Adrenal gland (tissue), 12 donors: ENCODE results near the gene METTL15. TPM values are rescaled to one million over a fixed set of nuclear protein-coding genes. Genes with fewer than 3 reads are reported as not detected.

Experiments used
- DNase-seq, 7 donors: peaks; one replicate each; pipeline ENCODE4 v3.0.0-alpha.2; 2019 to 2020
- H3K27ac ChIP-seq, 5 donors: fragments of 200-600 bp; sonication (generic) in 4 of 5; 1 replicate in 3 of 5; 2 replicates in 2 of 5; pipeline versions ENCODE4 v1.5.1 to v1.8.0; 2016 to 2020; ENCODE audit warnings: mild to moderate bottlenecking in 1 of 5
- H3K27me3 ChIP-seq: fragments of 200-600 bp; 2 replicates; pipeline ENCODE4 v1.8.0; 2021
- H3K36me3 ChIP-seq, 2 donors: fragments of 200-600 bp; replicated peaks in 1 of 2; 1 replicate in 1 of 2; 2 replicates in 1 of 2; pipeline versions ENCODE4 v1.5.1 to v1.8.0; 2018 to 2022
- H3K4me1 ChIP-seq, 2 donors: fragments of 200-600 bp; replicated peaks in 1 of 2; 1 replicate in 1 of 2; 2 replicates in 1 of 2; pipeline versions ENCODE4 v1.5.1 to v1.8.0; 2018 to 2021
- H3K4me3 ChIP-seq, 4 donors: fragments of 200-600 bp; sonication (generic) in 3 of 4; one replicate each; pipeline ENCODE4 v1.5.1; 2016 to 2018
- H3K9me3 ChIP-seq, 3 donors: fragments of 200-600 bp; sonication (generic) in 1 of 3; replicated peaks in 1 of 3; 1 replicate in 2 of 3; 2 replicates in 1 of 3; pipeline versions ENCODE4 v1.5.1 to v1.8.0; 2016 to 2021
- CTCF ChIP-seq, 6 experiments: fragments of 450-650 bp in 4 of 6; fragments of 200-600 bp in 2 of 6; sonication (generic) in 1 of 6; IDR thresholded peaks; 1 replicate in 5 of 6; 2 replicates in 1 of 6; pipeline versions ENCODE4 v1.5.1 to v1.8.0; 2016 to 2021; ENCODE audit warnings: antibody characterized with exemption in 6 of 6, mild to moderate bottlenecking in 2 of 6, moderate library complexity in 1 of 6
- POLR2A ChIP-seq, 2 donors: fragments of 450-650 bp; IDR thresholded peaks; one replicate each; pipeline ENCODE4 v1.6.1; 2017; ENCODE audit warnings: antibody characterized with exemption in 2 of 2, mild to moderate bottlenecking in 2 of 2, moderate library complexity in 1 of 2
- WGBS, 4 donors: extraction: QIAGEN DNeasy Blood & Tissue Kit in 2 of 4; methylation state at CpG; one replicate each; pipeline versions ENCODE4 v1.1.5 to v1.1.7; 2013 to 2017; 5-methylcytosine and 5-hydroxymethylcytosine counted together
- intact Hi-C, 2 donors: fragments of 100-400 bp; cut with DNase I; formaldehyde crosslinking; loops; one replicate each; pipeline versions ENCODE4 v1.14.1 to v1.15.0; 2022 to 2023
- polyA plus RNA-seq, 3 donors: library from polyadenylated mRNA; stranded (reverse); fragments of 200-250 nt in 2 of 3; fragments of 350-450 nt in 1 of 3; fragmentation: Illumina TruSeq in 1 of 3; extraction: RNeasy Lipid Tissue Mini Kit (QIAGEN cat#74804) in 1 of 3; gene quantifications; one replicate each; pipeline ENCODE4 v1.2.3, GENCODE V29; 2013 to 2014
- total RNA-seq, 9 donors: library from RNA; depleted of rRNA in 4 of 9; stranded (reverse); fragments of >200 nt in 4 of 9; fragments of 120-200 nt in 1 of 9; fragmentation: NEBNext Ultra II Directional in 1 of 9; extraction: Animal tissue kit (Norgen Biotek cat#: 25700) in 1 of 9; gene quantifications; one replicate each; pipeline versions ENCODE4 v1.1.0 to v1.2.4, GENCODE V29; 2013 to 2023
- donor health status: healthy with polysubstance abuse.
- donor health status: Bipolar disorder and iron deficiency.
- donor health status: DM: yes; HTN: yes; CAD: no.
- donor health status: DM: no; HTN: no; CAD: no.
- donor health status: DM: no; HTN: no; CAD: no.
- donor health status: DM: yes; HTN: yes; CAD: no.

The METTL15 gene
- total and polyA plus RNA-seq, 12 donors = 7.4 to 45.5 (median 17.3) TPM

- Histone ChIP-seq H3K4me1 (no peaks in the 10 kb centered on the region), H3K4me3 (no peak overlapping the region), H3K27me3 (no peaks in the 10 kb centered on the region), H3K36me3 (no peaks in the 10 kb centered on the region), H3K9me3 (no peaks in the 10 kb centered on the region), H3K27ac (no peak overlapping the region)
- 93 to 97% (median 93%) methylated on average over 2 of the region's 2 CpGs for WGBS, 4 donors
- no peak for DNase-seq
- intact Hi-C loops = no loop called here
- TF ChIP-seq CTCF (IDR thresholded peaks at IDR 0.05) = no peak
- no peak for TF ChIP-seq POLR2A (IDR thresholded peaks at IDR 0.05)
These were observed 45.4 kb downstream of the METTL15 start for GRCh38 chr11:28153586-28153985.

GRCh38 chr11:28168718-28169117, 60.5 kb downstream of the METTL15 start:
- H3K36me3 ChIP-seq = no peaks in the 10 kb centered on the region
- no peak for DNase-seq
- H3K9me3 ChIP-seq = no peaks in the 10 kb centered on the region
- TF ChIP-seq CTCF (IDR thresholded peaks at IDR 0.05) (no peak), POLR2A (IDR thresholded peaks at IDR 0.05) (no peak)
- no peaks in the 10 kb centered on the region for H3K4me1 ChIP-seq
- intact Hi-C loops = no loop called here
- no peak overlapping the region for H3K27ac ChIP-seq
- 88 to 91% (median 90%) methylated on average over 2 of the region's 2 CpGs for WGBS, 4 donors
- H3K27me3 ChIP-seq = no peaks in the 10 kb centered on the region
- no peak overlapping the region for H3K4me3 ChIP-seq

GRCh38 chr11:28169816-28170215, 61.6 kb downstream of the METTL15 start:
- intact Hi-C loops = no loop called here
- H3K4me3 ChIP-seq = no peak overlapping the region
- no peak for DNase-seq
- no peaks in the 10 kb centered on the region for H3K9me3 ChIP-seq
- TF ChIP-seq CTCF (IDR thresholded peaks at IDR 0.05) (no peak), POLR2A (IDR thresholded peaks at IDR 0.05) (no peak)
- H3K27ac ChIP-seq = no peak overlapping the region
- H3K4me1 ChIP-seq = no peaks in the 10 kb centered on the region
- no peaks in the 10 kb centered on the region for H3K27me3 ChIP-seq
- no peaks in the 10 kb centered on the region for H3K36me3 ChIP-seq
- 83 to 89% (median 85%) methylated on average over 1 of the region's 1 CpG for WGBS, 4 donors

GRCh38 chr11:28170759-28171158, 62.6 kb downstream of the METTL15 start:
- intact Hi-C loops = no loop called here
- H3K27ac ChIP-seq = no peak overlapping the region
- no peaks in the 10 kb centered on the region for H3K27me3 ChIP-seq
- H3K4me3 ChIP-seq = no peak overlapping the region
- no peaks in the 10 kb centered on the region for H3K36me3 ChIP-seq
- no peaks in the 10 kb centered on the region for H3K4me1 ChIP-seq
- no peak for DNase-seq
- WGBS, 4 donors = 92 to 98% (median 95%) methylated on average over 4 of the region's 4 CpGs
- no peaks in the 10 kb centered on the region for H3K9me3 ChIP-seq
- TF ChIP-seq POLR2A (IDR thresholded peaks at IDR 0.05) (no peak), CTCF (IDR thresholded peaks at IDR 0.05) (no peak)
